HG03575 (cell line): ENCODE data around the gene SULT1A1.
"Not testable (repeated sequence)": the region's sequence is repeated elsewhere in the genome, so short reads cannot be mapped to it uniquely, and the experiment has no call there.

Experiments used
- ATAC-seq: cut with Tn5 transposase; IDR thresholded peaks from one replicate; pipeline ENCODE4 v1.9.1; 2021; ENCODE audit not compliant: unreplicated experiment, insufficient number of reproducible peaks, low FRiP score; ENCODE audit errors: extremely low read depth

Gene SULT1A1

GRCh38 chr16:28609631-28610594, at the start of gene SULT1A1:
TSS of gene SULT1A1 (minus strand) at chr16:28610044. CDS start at chr16:28608855, 1,189 bp downstream.
- no peak for ATAC-seq

GRCh38 chr16:28639959-28640358, 30.1 kb upstream of the SULT1A1 start:
- not testable (repeated sequence) for ATAC-seq

GRCh38 chr16:28638359-28638758, 28.5 kb upstream of the SULT1A1 start:
- ATAC-seq, result not testable (repeated sequence)

- ATAC-seq, result not testable (repeated sequence)
These were observed 27.9 kb upstream of the SULT1A1 start, which contains the start of gene NPIPB8 for GRCh38 chr16:28637765-28638164. TSS of gene NPIPB8 (plus strand) at chr16:28638065. CDS start at chr16:28638361, 296 bp downstream.

GRCh38 chr16:28636093-28636823, 26.4 kb upstream of the SULT1A1 start:
- ATAC-seq, result not testable (repeated sequence)

GRCh38 chr16:28630905-28631304, 21.1 kb upstream of the SULT1A1 start:
- ATAC-seq, result not testable (repeated sequence)

- no peak for ATAC-seq
These were observed 13.4 kb upstream of the SULT1A1 start for GRCh38 chr16:28623172-28623711.

GRCh38 chr16:28622532-28623171, 12.8 kb upstream of the SULT1A1 start:
- ATAC-seq, result not testable (repeated sequence)

GRCh38 chr16:28621481-28622155, 11.8 kb upstream of the SULT1A1 start:
- ATAC-seq, result no peak

GRCh38 chr16:28620316-28620715, 10.5 kb upstream of the SULT1A1 start:
- ATAC-seq, result not testable (repeated sequence)

- no peak for ATAC-seq
These were observed 8.0 kb upstream of the SULT1A1 start for GRCh38 chr16:28617874-28618273.

GRCh38 chr16:28616636-28617035, 6.8 kb upstream of the SULT1A1 start:
- no peak for ATAC-seq

GRCh38 chr16:28616224-28616577, 6.4 kb upstream of the SULT1A1 start:
- not testable (repeated sequence) for ATAC-seq

GRCh38 chr16:28615486-28616223, 5.8 kb upstream of the SULT1A1 start:
- not testable (repeated sequence) for ATAC-seq

GRCh38 chr16:28614561-28614960, 4.7 kb upstream of the SULT1A1 start:
- not testable (repeated sequence) for ATAC-seq

GRCh38 chr16:28613912-28614311, 4.1 kb upstream of the SULT1A1 start:
- ATAC-seq, result not testable (repeated sequence)

- ATAC-seq, result not testable (repeated sequence)
These were observed 2.8 kb upstream of the SULT1A1 start for GRCh38 chr16:28612359-28613280.
